Esophagus muscularis mucosa (tissue), 4 donors: ENCODE data around the gene CD300LB.
"Not testable (repeated sequence)": the region's sequence is repeated elsewhere in the genome, so short reads cannot be mapped to it uniquely, and the experiment has no call there.

Experiments used
- EP300 ChIP-seq: sonication (generic); formaldehyde crosslinking; IDR thresholded peaks from one replicate; pipeline ENCODE4 v1.6.1; 2017; ENCODE audit warnings: antibody characterized with exemption
- POLR2A ChIP-seq: fragments of 450-650 bp; IDR thresholded peaks from one replicate; pipeline ENCODE4 v1.6.1; 2017; ENCODE audit warnings: antibody characterized with exemption, moderate library complexity, mild to moderate bottlenecking, low read depth
- POLR2AphosphoS5 ChIP-seq, 2 donors: sonication (generic); formaldehyde crosslinking; IDR thresholded peaks; one replicate each; pipeline ENCODE4 v1.6.1; 2017; ENCODE audit warnings: antibody characterized with exemption in 2 of 2
- TF ChIP-seq, protein P1 (sequence below), 3 experiments: fragments of 200-600 bp in 2 of 3; fragments of 450-650 bp in 1 of 3; sonication (generic) in 2 of 3; IDR thresholded peaks; one replicate each; pipeline ENCODE4 v1.5.1; 2017 to 2019; ENCODE audit warnings: antibody characterized with exemption in 3 of 3, mild to moderate bottlenecking in 2 of 3, moderate library complexity in 1 of 3

DNA sequence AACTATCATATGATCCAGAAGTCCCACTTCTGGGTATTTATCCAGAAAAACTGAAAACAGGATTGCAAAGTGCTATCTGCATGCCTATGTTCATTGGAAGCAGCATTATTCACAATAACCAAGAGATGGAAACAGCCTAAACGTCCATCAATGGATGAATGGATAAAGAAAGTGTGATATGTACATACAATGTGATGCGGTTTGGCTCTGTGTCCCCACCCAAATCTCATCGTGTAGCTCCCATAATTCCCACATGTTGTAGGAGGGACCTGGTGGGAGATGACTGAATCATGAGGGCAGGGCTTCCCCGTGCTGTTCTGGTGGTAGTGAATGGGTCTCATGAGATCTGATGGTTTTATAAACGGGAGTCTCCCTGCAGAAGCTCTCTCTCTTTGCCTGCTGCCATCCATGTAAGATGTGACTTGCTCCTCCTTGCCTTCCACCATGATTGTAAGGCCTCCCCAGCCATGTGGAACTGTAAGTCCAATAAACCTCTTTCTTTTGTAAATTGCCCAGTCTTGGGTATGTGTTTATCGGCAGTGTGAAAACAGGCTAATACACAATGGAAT is 12.8 kb downstream of the CD300LB start:
- not testable (repeated sequence) for TF ChIP-seq POLR2A; EP300; POLR2AphosphoS5 (IDR thresholded peaks at IDR 0.05)
- TF ChIP-seq, protein P1, sequence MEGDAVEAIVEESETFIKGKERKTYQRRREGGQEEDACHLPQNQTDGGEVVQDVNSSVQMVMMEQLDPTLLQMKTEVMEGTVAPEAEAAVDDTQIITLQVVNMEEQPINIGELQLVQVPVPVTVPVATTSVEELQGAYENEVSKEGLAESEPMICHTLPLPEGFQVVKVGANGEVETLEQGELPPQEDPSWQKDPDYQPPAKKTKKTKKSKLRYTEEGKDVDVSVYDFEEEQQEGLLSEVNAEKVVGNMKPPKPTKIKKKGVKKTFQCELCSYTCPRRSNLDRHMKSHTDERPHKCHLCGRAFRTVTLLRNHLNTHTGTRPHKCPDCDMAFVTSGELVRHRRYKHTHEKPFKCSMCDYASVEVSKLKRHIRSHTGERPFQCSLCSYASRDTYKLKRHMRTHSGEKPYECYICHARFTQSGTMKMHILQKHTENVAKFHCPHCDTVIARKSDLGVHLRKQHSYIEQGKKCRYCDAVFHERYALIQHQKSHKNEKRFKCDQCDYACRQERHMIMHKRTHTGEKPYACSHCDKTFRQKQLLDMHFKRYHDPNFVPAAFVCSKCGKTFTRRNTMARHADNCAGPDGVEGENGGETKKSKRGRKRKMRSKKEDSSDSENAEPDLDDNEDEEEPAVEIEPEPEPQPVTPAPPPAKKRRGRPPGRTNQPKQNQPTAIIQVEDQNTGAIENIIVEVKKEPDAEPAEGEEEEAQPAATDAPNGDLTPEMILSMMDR (IDR thresholded peaks at IDR 0.05), result not testable (repeated sequence)
